ENCODE results near the gene BRAF.

DNA sequence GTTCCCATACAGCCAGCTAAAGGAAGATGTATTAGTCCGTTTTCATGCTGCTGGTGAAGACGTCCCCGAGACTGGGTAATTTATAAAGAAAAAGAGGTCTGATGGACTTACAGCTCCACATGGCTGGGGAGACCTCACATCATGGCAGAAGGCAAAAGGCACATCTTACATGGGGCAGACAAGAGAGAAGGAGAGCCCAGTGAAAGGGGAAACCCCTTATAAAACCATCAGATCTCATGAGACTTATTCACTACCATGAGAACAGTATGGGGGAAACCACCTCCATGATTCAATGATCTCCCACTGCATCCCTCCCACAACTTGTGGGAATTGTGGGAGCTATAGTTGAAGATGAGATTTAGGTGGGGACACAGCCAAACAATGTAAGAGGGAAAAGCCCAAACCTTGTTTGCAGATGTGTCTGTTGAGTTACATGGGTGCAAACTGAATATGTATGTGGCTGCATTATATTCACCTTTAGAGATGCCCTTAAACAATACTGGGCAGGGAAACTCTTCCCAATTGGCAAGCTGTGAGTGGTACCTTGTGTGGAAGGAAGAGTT, 13.1 kb upstream of the BRAF start:
- TF ChIP-seq, protein P1, sequence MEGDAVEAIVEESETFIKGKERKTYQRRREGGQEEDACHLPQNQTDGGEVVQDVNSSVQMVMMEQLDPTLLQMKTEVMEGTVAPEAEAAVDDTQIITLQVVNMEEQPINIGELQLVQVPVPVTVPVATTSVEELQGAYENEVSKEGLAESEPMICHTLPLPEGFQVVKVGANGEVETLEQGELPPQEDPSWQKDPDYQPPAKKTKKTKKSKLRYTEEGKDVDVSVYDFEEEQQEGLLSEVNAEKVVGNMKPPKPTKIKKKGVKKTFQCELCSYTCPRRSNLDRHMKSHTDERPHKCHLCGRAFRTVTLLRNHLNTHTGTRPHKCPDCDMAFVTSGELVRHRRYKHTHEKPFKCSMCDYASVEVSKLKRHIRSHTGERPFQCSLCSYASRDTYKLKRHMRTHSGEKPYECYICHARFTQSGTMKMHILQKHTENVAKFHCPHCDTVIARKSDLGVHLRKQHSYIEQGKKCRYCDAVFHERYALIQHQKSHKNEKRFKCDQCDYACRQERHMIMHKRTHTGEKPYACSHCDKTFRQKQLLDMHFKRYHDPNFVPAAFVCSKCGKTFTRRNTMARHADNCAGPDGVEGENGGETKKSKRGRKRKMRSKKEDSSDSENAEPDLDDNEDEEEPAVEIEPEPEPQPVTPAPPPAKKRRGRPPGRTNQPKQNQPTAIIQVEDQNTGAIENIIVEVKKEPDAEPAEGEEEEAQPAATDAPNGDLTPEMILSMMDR (IDR thresholded peaks at IDR 0.05; ENCODE audit: insufficient read depth, low read depth, low read length) = no peak
- no peak for TF ChIP-seq EZH2 (IDR thresholded peaks at IDR 0.05; ENCODE audit: insufficient read depth, low read length)

All from astrocyte (in vitro differentiated cells and primary cell).